Mammary epithelial cell (primary cell): ENCODE results near the gene ALK.

Experiments used
- CTCF ChIP-seq, 2 donors: IDR thresholded peaks in 1 of 2; conservative IDR thresholded peaks in 1 of 2; 2 replicates each; pipeline ENCODE4 v1.5.1; 2011 to 2012; ENCODE audit warnings: inconsistent platforms in 2 of 2, low read length in 2 of 2, mild to moderate bottlenecking in 2 of 2, control low read depth in 1 of 2, low read depth in 1 of 2; ENCODE audit not compliant: insufficient read depth in 1 of 2; ENCODE audit errors: extremely low read depth in 1 of 2
- EZH2 ChIP-seq: IDR thresholded peaks from 2 replicates; pipeline ENCODE4 v1.6.1; 2012; ENCODE audit warnings: low read length, inconsistent platforms, borderline replicate concordance

- no peak for TF ChIP-seq CTCF (conservative IDR thresholded peaks at IDR 0.05 in 1 of 2, IDR thresholded peaks at IDR 0.05 in 1 of 2; ENCODE audit: extremely low read depth in 1 of 2, insufficient read depth in 1 of 2, low read depth in 1 of 2, low read length in 2 of 2)
- TF ChIP-seq EZH2 = no peak
Observed at GRCh38 chr2:29837925-29838324, 83.5 kb downstream of the ALK start.
